Mucosa of descending colon (tissue), 3 donors: ENCODE data around the gene MCL1. TPM values are rescaled to one million over a fixed set of nuclear protein-coding genes. Genes with fewer than 3 reads are reported as not detected.

Source experiments
- ATAC-seq: fragments of 200-7000 bp; cut with Tn5 transposase; one replicate; pipeline ENCODE4 v1.9.1; 2020; ENCODE audit warnings: mild to moderate bottlenecking, moderate library complexity
- DNase-seq, 3 donors: peaks; one replicate each; pipeline ENCODE4 v3.0.0-alpha.2; 2020
- H3K36me3 ChIP-seq: fragments of 200-600 bp; one replicate; pipeline ENCODE4 v1.8.0; 2021; ENCODE audit warnings: low read depth, mild to moderate bottlenecking
- H3K4me1 ChIP-seq: fragments of 200-600 bp; one replicate; pipeline ENCODE4 v1.8.0; 2021; ENCODE audit warnings: low read depth, mild to moderate bottlenecking
- H3K4me3 ChIP-seq: fragments of 200-600 bp; one replicate; pipeline ENCODE4 v1.8.0; 2021; ENCODE audit warnings: mild to moderate bottlenecking
- H3K9me3 ChIP-seq: fragments of 200-600 bp; one replicate; pipeline ENCODE4 v1.8.0; 2021; ENCODE audit warnings: mild to moderate bottlenecking
- CTCF ChIP-seq: fragments of 200-600 bp; IDR thresholded peaks from one replicate; pipeline ENCODE4 v1.8.0; 2022; ENCODE audit warnings: antibody characterized with exemption, mild to moderate bottlenecking
- intact Hi-C, 2 donors: fragments of 100-400 bp; cut with DNase I in 1 of 2; cut with micrococcal nuclease in 1 of 2; formaldehyde crosslinking; loops; one replicate each; pipeline versions ENCODE4 v1.11.0 to v1.11.1; 2022; cut with DNase I, micrococcal nuclease
- total RNA-seq, 3 donors: library from RNA; stranded (reverse); fragmentation: NEBNext Ultra II Directional in 2 of 3; extraction: Animal tissue kit (Norgen Biotek cat#: 25700) in 2 of 3; gene quantifications; one replicate each; pipeline versions ENCODE4 v1.2.1 to v1.2.4, GENCODE V29; 2021 to 2023
- donor health status: DM: no; HTN: no; CAD: no; lungs with moderate emphysema.
- donor health status: DM: no; HTN: no; CAD: no.
- donor health status: DM: no; HTN: yes; CAD: no.

Gene MCL1
- total RNA-seq, 3 donors from 2014 or later = 221 to 258 (median 236) TPM

- intact Hi-C loops = loop anchor here in 1 of 2 donors (10.0 kb wide), 1 partner anchor 74 kb away; the partner anchor contains the start of gene ENSA
- no peak overlapping the region for H3K4me3 ChIP-seq
- TF ChIP-seq CTCF = no peak
- no peaks in the 10 kb centered on the region for H3K9me3 ChIP-seq
- DNase-seq (no peak), ATAC-seq (no peak)
- H3K4me1 ChIP-seq = peaks cover 13% of the 10 kb centered on the region
- H3K36me3 ChIP-seq = no peaks in the 10 kb centered on the region
Measured at GRCh38 chr1:150551051-150551783, 28.2 kb downstream of the MCL1 start.

GRCh38 chr1:150550222-150551050, 29.0 kb downstream of the MCL1 start:
- H3K36me3 ChIP-seq = no peaks in the 10 kb centered on the region
- no peaks in the 10 kb centered on the region for H3K9me3 ChIP-seq
- no peak for ATAC-seq
- intact Hi-C loops = loop anchor here in 1 of 2 donors (10.0 kb wide), 1 partner anchor 74 kb away; the partner anchor contains the start of gene ENSA
- H3K4me1 ChIP-seq = peaks cover 13% of the 10 kb centered on the region
- TF ChIP-seq CTCF = no peak
- H3K4me3 ChIP-seq = no peak overlapping the region
- no peak for DNase-seq

- H3K9me3 ChIP-seq = no peaks in the 10 kb centered on the region
- ATAC-seq (peak; percentile 4), DNase-seq (no peak)
- H3K4me1 ChIP-seq = peaks cover 13% of the 10 kb centered on the region
- intact Hi-C loops = loop anchor here in 1 of 2 donors (10.0 kb wide), 1 partner anchor 75 kb away; the partner anchor contains the start of gene ENSA
- peak overlapping the region; percentile 11 for H3K4me3 ChIP-seq
- no peaks in the 10 kb centered on the region for H3K36me3 ChIP-seq
- no peak for TF ChIP-seq CTCF
Measured at GRCh38 chr1:150549496-150550221, 29.8 kb downstream of the MCL1 start.

GRCh38 chr1:150548632-150549495, 30.5 kb downstream of the MCL1 start, which contains the start of gene ADAMTSL4:
TSS of gene ADAMTSL4 (plus strand) at chr1:150549408. CDS start at chr1:150552289, 2,881 bp downstream.
- ATAC-seq (peak; percentile 75), DNase-seq (peak in 1 of 3 donors; percentile 72)
- peak within 1 kb of the TSS; percentile 11 for H3K4me3 ChIP-seq
- intact Hi-C loops = no loop called here
- no peak for TF ChIP-seq CTCF
- no peaks in the 10 kb centered on the region for H3K36me3 ChIP-seq
- H3K4me1 ChIP-seq = peaks cover 13% of the 10 kb centered on the region
- no peaks in the 10 kb centered on the region for H3K9me3 ChIP-seq

GRCh38 chr1:150548324-150548631, 31.1 kb downstream of the MCL1 start:
- no peak for ATAC-seq

More at GRCh38 chr1:150548324-150548631, 31.1 kb downstream of the MCL1 start:
- H3K9me3 ChIP-seq = no peaks in the 10 kb centered on the region
- no peak for DNase-seq
- TF ChIP-seq CTCF = no peak
- peaks cover 13% of the 10 kb centered on the region for H3K4me1 ChIP-seq
- H3K4me3 ChIP-seq = no peak overlapping the region
- no peaks in the 10 kb centered on the region for H3K36me3 ChIP-seq
- intact Hi-C loops = no loop called here
